HepG2 (cell line): ENCODE measurements around the gene CARMIL1. TPM values are rescaled to one million over a fixed set of nuclear protein-coding genes. Genes with fewer than 3 reads are reported as not detected.

Experiments used
- ATAC-seq: fragments of 200-7000 bp; cut with Tn5 transposase; 3 replicates; pipeline ENCODE4 v1.9.1; 2020; ENCODE audit warnings: mild to moderate bottlenecking, moderate library complexity
- BruUV-seq: library from RNA; stranded (reverse); fragments of 400-500 nt; replicated peaks from 2 replicates; lab custom pipeline; 2021; lab: Mats Ljungman, UMichigan
- CTCF ChIA-PET: fragments of 300-600 bp; formaldehyde crosslinking; extraction: SDS; loops from one replicate; lab custom pipeline; 2021; ENCODE audit warnings: low total read pairs, inconsistent platforms, low intra/inter-chr PET ratio; lab: Yijun Ruan, JAX
- POLR2A ChIA-PET: fragments of 350-600 bp; sonication (Branson Sonifier 250); formaldehyde crosslinking; loops from one replicate; lab custom pipeline; 2020; ENCODE audit warnings: antibody characterized with exemption, inconsistent platforms; lab: Yijun Ruan, JAX
- DNase-seq: peaks from one replicate; pipeline ENCODE4 v3.0.0-alpha.2; 2015; ENCODE audit warnings: low spot score
- FAIRE-seq: peaks from 3 replicates; lab custom pipeline; 2011; peaks lifted over from hg19 to GRCh38; lab: Jason Lieb, UNC
- H2AFZ ChIP-seq: one replicate; pipeline ENCODE4 v1.6.1; 2011; ENCODE audit warnings: low read length, inconsistent platforms
- H3K27ac ChIP-seq: fragments of 300-600 bp; 3 replicates; pipeline ENCODE4 v1.8.0; 2011; ENCODE audit warnings: mixed run types, mild to moderate bottlenecking, mixed read lengths, low read length, inconsistent platforms; ENCODE audit not compliant: insufficient read depth; ENCODE audit errors: extremely low read length
- H3K27me3 ChIP-seq, 2 experiments: fragments of 200-600 bp in 1 of 2; 2 replicates in 1 of 2; 3 replicates in 1 of 2; pipeline versions ENCODE4 v1.6.0 to v1.8.0; 2011; ENCODE audit warnings: low read length in 2 of 2, mild to moderate bottlenecking in 2 of 2, moderate library complexity in 2 of 2, inconsistent platforms in 1 of 2; ENCODE audit not compliant: insufficient read depth in 2 of 2, control insufficient read depth in 1 of 2
- H3K36me3 ChIP-seq, 2 experiments: fragments of 200-600 bp in 1 of 2; replicated peaks in 1 of 2; 2 replicates in 1 of 2; 3 replicates in 1 of 2; pipeline versions ENCODE4 v1.5.1 to v1.8.0; 2011; ENCODE audit warnings: low read length in 2 of 2, inconsistent platforms in 1 of 2; ENCODE audit not compliant: insufficient read depth in 2 of 2, control insufficient read depth in 1 of 2
- H3K4me1 ChIP-seq: 2 replicates; pipeline ENCODE4 v1.5.1; 2012; ENCODE audit warnings: low read length, inconsistent platforms; ENCODE audit not compliant: insufficient read depth
- H3K4me2 ChIP-seq: 2 replicates; pipeline ENCODE4 v1.6.0; 2011; ENCODE audit warnings: low read depth, low read length, inconsistent platforms
- H3K4me3 ChIP-seq, 3 experiments: fragments of 200-600 bp in 1 of 3; sonication (generic), shearing (Covaris generic) in 1 of 3; replicated peaks in 1 of 3; 2 replicates each; pipeline ENCODE4 v1.5.1; 2011 to 2016; ENCODE audit warnings: low read length in 3 of 3, inconsistent platforms in 2 of 3, low read depth in 2 of 3, mild to moderate bottlenecking in 2 of 3, control low read depth in 1 of 3, mixed read lengths in 1 of 3; ENCODE audit not compliant: insufficient read depth in 1 of 3
- H3K79me2 ChIP-seq: one replicate; pipeline ENCODE4 v1.6.1; 2011; ENCODE audit warnings: low read length, inconsistent platforms; ENCODE audit not compliant: insufficient read depth
- H3K9ac ChIP-seq: 2 replicates; pipeline ENCODE4 v1.6.0; 2011; ENCODE audit warnings: mild to moderate bottlenecking, low read depth, low read length, inconsistent platforms; ENCODE audit not compliant: insufficient read depth
- H3K9me3 ChIP-seq: 2 replicates; pipeline ENCODE4 v1.5.1; 2012; ENCODE audit warnings: mild to moderate bottlenecking, low read length
- H4K20me1 ChIP-seq: 2 replicates; pipeline ENCODE4 v1.6.0; 2011; ENCODE audit warnings: inconsistent platforms, mild to moderate bottlenecking, low read length, moderate library complexity; ENCODE audit not compliant: insufficient read depth
- HNRNPLL ChIP-seq: fragments of 200-400 bp; formaldehyde crosslinking; IDR thresholded peaks from 2 replicates; pipeline ENCODE4 v1.6.1; 2017; ENCODE audit warnings: mild to moderate bottlenecking, low read depth, low read length; ENCODE audit not compliant: poor library complexity, severe bottlenecking
- RAD51 ChIP-seq: fragments of 450-650 bp; IDR thresholded peaks from 2 replicates; pipeline ENCODE4 v1.6.1; 2016; ENCODE audit warnings: borderline replicate concordance
- U2AF1 ChIP-seq: fragments of 200-400 bp; formaldehyde crosslinking; optimal IDR thresholded peaks from 2 replicates; pipeline ENCODE3; 2017; ENCODE audit warnings: mild to moderate bottlenecking, low read depth, low read length
- ZEB1 ChIP-seq: IDR thresholded peaks from 2 replicates; pipeline ENCODE4 v1.6.1; 2012; ENCODE audit warnings: mild to moderate bottlenecking, low read depth, inconsistent platforms; ENCODE audit not compliant: insufficient replicate concordance
- ZNF207 ChIP-seq: fragments of 450-650 bp; IDR thresholded peaks from 2 replicates; pipeline ENCODE4 v1.6.1; 2016; ENCODE audit warnings: antibody characterized with exemption, borderline replicate concordance
- ZNF841 ChIP-seq: sonication (generic); formaldehyde crosslinking; IDR thresholded peaks from 2 replicates; pipeline ENCODE4 v1.8.1; 2023; ENCODE audit warnings: missing genetic modification reagents, borderline replicate concordance
- WGBS: methylation state at CpG from one replicate; pipeline ENCODE4 v1.1.6; 2017; ENCODE audit warnings: low lambda C conversion rate; 5-methylcytosine and 5-hydroxymethylcytosine counted together
- in situ Hi-C: cut with HindIII; loops from 2 replicates; pipeline ENCODE4 v1.10.0; 2017; ENCODE audit warnings: low pct_unique_long_range_greater_than_20kb; ENCODE audit not compliant: extremely low pct_ligation_motif_present
- intact Hi-C: fragments of 100-400 bp; cut with micrococcal nuclease; formaldehyde crosslinking; loops from one replicate; pipeline ENCODE4 v1.10.0; 2022; ENCODE audit not compliant: unreplicated experiment
- polyA plus RNA-seq, 8 experiments: library from polyadenylated mRNA; depleted of rRNA in 3 of 8; stranded (reverse) in 7 of 8; unstranded in 1 of 8; fragments of >200 nt; fragmentation: Illumina TruSeq in 4 of 8; extraction: Trizol in 4 of 8; gene quantifications; 2 replicates each; pipeline versions ENCODE4 v1.2.1 to v1.2.3, GENCODE V29; 2011 to 2016; ENCODE audit warnings: low read depth in 4 of 8, missing spikeins in 1 of 8, mixed read lengths in 1 of 8; ENCODE audit not compliant: insufficient read depth in 1 of 8
- total RNA-seq, 5 experiments: library from RNA; depleted of rRNA; stranded (reverse); fragments of >200 nt; fragmentation: Illumina TruSeq; extraction: Trizol; gene quantifications; 2 replicates each; pipeline ENCODE4 v1.2.3, GENCODE V29; 2016; ENCODE audit warnings: low read depth in 1 of 5
- TF ChIP-seq, protein P1 (sequence below): sonication (generic); formaldehyde crosslinking; IDR thresholded peaks from 2 replicates; pipeline ENCODE4 v1.4.0; 2020; ENCODE audit warnings: missing genetic modification reagents, borderline replicate concordance
- TF ChIP-seq, protein P2 (sequence below): sonication (generic); formaldehyde crosslinking; IDR thresholded peaks from 2 replicates; pipeline ENCODE4 v1.8.1; 2023; ENCODE audit warnings: mild to moderate bottlenecking, moderate library complexity, missing genetic modification reagents
- TF ChIP-seq, protein P3 (sequence below): sonication (generic); formaldehyde crosslinking; IDR thresholded peaks from 2 replicates; pipeline ENCODE4 v1.9.0; 2022; ENCODE audit warnings: low read depth, missing genetic modification reagents
- TF ChIP-seq, protein P4 (sequence below): IDR thresholded peaks from 2 replicates; pipeline ENCODE4 v1.4.0; 2020; ENCODE audit warnings: mild to moderate bottlenecking, missing genetic modification reagents

Gene CARMIL1
- total and polyA plus RNA-seq, 2 of the 13 experiments (the other 11 are each of a cell fraction or from before 2014, with no cell fraction given): 1.8 to 2.6 TPM

DNA sequence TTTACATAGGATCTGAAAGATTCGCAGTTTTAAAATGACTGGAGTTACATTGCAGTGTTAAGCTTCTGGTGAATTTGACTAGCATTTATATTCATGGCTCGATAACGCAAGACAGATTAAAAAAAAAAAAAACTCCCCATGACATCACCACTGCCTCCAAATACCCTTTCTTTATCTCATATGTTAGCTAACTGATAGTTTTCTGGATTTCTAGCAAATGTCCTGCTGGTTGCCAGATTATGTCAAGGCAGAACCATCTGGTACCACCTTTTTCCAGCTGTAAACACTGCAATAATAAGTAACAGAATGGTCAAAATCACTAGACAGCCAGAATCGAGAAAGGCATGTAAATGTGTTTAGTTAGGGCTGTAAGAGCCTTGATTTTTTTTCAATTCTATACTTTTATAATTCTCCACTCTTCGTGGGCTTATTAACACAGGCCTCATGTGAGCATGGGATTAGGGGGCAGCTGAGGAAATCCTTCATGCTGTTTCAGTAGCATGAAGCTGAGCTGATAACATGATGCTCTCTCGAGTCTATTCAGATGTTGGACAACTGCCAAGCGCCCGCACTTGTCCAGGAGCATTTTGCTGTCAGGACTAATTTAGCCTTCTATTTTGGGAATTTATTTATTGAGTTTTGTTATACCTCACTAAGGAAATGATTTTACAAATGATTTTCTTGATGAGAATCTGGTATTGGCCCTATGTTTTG, 206.8 kb downstream of the CARMIL1 start:
- WGBS: 66% methylated on average over 8 of the region's 8 CpGs
- Histone ChIP-seq H3K27me3 (no peaks in the 10 kb centered on the region), H3K9ac (no peak overlapping the region), H3K9me3 (no peaks in the 10 kb centered on the region), H3K27ac (no peak overlapping the region), H3K4me2 (no peak overlapping the region), H3K79me2 (no peaks in the 10 kb centered on the region), H3K4me1 (no peaks in the 10 kb centered on the region), H4K20me1 (no peaks in the 10 kb centered on the region), H3K36me3 (no peaks in the 10 kb centered on the region), H2AFZ (no peak overlapping the region), H3K4me3 (no peak overlapping the region)
- DNase-seq (no peak), FAIRE-seq (no peak), ATAC-seq (no peak)
- intact Hi-C loops (no loop called here), in situ Hi-C loops (no loop called here)
- BruUV-seq: no TSS peak
- ChIA-PET POLR2A (no interaction called here), CTCF (no interaction called here)
- TF ChIP-seq, protein P1, sequence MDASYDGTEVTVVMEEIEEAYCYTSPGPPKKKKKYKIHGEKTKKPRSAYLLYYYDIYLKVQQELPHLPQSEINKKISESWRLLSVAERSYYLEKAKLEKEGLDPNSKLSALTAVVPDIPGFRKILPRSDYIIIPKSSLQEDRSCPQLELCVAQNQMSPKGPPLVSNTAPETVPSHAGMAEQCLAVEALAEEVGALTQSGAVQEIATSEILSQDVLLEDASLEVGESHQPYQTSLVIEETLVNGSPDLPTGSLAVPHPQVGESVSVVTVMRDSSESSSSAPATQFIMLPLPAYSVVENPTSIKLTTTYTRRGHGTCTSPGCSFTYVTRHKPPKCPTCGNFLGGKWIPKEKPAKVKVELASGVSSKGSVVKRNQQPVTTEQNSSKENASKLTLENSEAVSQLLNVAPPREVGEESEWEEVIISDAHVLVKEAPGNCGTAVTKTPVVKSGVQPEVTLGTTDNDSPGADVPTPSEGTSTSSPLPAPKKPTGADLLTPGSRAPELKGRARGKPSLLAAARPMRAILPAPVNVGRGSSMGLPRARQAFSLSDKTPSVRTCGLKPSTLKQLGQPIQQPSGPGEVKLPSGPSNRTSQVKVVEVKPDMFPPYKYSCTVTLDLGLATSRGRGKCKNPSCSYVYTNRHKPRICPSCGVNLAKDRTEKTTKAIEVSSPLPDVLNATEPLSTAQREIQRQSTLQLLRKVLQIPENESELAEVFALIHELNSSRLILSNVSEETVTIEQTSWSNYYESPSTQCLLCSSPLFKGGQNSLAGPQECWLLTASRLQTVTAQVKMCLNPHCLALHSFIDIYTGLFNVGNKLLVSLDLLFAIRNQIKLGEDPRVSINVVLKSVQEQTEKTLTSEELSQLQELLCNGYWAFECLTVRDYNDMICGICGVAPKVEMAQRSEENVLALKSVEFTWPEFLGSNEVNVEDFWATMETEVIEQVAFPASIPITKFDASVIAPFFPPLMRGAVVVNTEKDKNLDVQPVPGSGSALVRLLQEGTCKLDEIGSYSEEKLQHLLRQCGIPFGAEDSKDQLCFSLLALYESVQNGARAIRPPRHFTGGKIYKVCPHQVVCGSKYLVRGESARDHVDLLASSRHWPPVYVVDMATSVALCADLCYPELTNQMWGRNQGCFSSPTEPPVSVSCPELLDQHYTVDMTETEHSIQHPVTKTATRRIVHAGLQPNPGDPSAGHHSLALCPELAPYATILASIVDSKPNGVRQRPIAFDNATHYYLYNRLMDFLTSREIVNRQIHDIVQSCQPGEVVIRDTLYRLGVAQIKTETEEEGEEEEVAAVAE (CRISPR knock-in tag): no peak
- TF ChIP-seq, protein P2, sequence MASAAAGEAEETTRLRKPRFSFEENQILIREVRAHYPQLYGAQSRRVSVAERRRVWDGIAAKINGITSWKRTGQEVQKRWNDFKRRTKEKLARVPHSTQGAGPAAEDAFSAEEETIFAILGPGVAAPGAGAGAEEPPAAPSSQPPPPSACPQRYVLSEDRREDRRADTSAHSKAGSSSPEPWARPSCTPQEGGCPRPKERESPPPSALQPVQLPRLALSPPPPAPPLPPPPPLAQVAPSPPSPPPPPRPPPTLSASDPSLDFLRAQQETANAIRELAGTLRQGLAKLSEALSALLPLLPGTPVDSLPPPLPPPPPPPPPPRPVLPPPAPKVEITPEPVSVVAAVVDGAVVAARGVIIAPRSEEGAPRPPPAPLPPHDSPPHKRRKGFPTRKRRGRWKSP (CRISPR knock-in tag): no peak
- TF ChIP-seq ZNF841 (CRISPR knock-in tag): no peak
- no peak for TF ChIP-seq ZNF207
- TF ChIP-seq, protein P3, sequence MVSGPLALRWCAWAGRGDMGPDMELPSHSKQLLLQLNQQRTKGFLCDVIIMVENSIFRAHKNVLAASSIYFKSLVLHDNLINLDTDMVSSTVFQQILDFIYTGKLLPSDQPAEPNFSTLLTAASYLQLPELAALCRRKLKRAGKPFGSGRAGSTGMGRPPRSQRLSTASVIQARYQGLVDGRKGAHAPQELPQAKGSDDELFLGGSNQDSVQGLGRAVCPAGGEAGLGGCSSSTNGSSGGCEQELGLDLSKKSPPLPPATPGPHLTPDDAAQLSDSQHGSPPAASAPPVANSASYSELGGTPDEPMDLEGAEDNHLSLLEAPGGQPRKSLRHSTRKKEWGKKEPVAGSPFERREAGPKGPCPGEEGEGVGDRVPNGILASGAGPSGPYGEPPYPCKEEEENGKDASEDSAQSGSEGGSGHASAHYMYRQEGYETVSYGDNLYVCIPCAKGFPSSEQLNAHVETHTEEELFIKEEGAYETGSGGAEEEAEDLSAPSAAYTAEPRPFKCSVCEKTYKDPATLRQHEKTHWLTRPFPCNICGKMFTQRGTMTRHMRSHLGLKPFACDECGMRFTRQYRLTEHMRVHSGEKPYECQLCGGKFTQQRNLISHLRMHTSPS (CRISPR knock-in tag): no peak
- TF ChIP-seq, protein P4, sequence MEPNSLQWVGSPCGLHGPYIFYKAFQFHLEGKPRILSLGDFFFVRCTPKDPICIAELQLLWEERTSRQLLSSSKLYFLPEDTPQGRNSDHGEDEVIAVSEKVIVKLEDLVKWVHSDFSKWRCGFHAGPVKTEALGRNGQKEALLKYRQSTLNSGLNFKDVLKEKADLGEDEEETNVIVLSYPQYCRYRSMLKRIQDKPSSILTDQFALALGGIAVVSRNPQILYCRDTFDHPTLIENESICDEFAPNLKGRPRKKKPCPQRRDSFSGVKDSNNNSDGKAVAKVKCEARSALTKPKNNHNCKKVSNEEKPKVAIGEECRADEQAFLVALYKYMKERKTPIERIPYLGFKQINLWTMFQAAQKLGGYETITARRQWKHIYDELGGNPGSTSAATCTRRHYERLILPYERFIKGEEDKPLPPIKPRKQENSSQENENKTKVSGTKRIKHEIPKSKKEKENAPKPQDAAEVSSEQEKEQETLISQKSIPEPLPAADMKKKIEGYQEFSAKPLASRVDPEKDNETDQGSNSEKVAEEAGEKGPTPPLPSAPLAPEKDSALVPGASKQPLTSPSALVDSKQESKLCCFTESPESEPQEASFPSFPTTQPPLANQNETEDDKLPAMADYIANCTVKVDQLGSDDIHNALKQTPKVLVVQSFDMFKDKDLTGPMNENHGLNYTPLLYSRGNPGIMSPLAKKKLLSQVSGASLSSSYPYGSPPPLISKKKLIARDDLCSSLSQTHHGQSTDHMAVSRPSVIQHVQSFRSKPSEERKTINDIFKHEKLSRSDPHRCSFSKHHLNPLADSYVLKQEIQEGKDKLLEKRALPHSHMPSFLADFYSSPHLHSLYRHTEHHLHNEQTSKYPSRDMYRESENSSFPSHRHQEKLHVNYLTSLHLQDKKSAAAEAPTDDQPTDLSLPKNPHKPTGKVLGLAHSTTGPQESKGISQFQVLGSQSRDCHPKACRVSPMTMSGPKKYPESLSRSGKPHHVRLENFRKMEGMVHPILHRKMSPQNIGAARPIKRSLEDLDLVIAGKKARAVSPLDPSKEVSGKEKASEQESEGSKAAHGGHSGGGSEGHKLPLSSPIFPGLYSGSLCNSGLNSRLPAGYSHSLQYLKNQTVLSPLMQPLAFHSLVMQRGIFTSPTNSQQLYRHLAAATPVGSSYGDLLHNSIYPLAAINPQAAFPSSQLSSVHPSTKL (CRISPR knock-in tag): no peak
- no peak for TF ChIP-seq RAD51
- TF ChIP-seq HNRNPLL: no peak
- no peak for TF ChIP-seq ZEB1
- no peak for TF ChIP-seq U2AF1
